Skeletal muscle satellite cell (primary cell): ENCODE measurements around the gene PDE1C.

Experiments
- H3K27me3 ChIP-seq: 2 replicates; pipeline ENCODE4 v1.7.0; 2013; ENCODE audit warnings: low read length; ENCODE audit not compliant: control insufficient read depth, insufficient read depth
- H3K36me3 ChIP-seq: 2 replicates; pipeline ENCODE4 v1.7.0; 2013; ENCODE audit warnings: mild to moderate bottlenecking, control low read depth, low read length; ENCODE audit not compliant: insufficient read depth
- H3K4me1 ChIP-seq: 2 replicates; pipeline ENCODE4 v1.7.0; 2013; ENCODE audit warnings: low read length; ENCODE audit not compliant: control insufficient read depth, insufficient read depth
- H3K4me2 ChIP-seq: 2 replicates; pipeline ENCODE4 v1.7.0; 2013; ENCODE audit warnings: mild to moderate bottlenecking, low read length
- H3K4me3 ChIP-seq: 2 replicates; pipeline ENCODE4 v1.7.0; 2013; ENCODE audit warnings: low read length
- H3K9ac ChIP-seq: 2 replicates; pipeline ENCODE4 v1.7.0; 2013; ENCODE audit warnings: mild to moderate bottlenecking, low read depth, low read length, moderate library complexity
- H3K9me3 ChIP-seq: replicated peaks from 2 replicates; pipeline ENCODE4 v1.7.0; 2013; ENCODE audit warnings: mild to moderate bottlenecking, control low read depth, low read length

Gene PDE1C

DNA sequence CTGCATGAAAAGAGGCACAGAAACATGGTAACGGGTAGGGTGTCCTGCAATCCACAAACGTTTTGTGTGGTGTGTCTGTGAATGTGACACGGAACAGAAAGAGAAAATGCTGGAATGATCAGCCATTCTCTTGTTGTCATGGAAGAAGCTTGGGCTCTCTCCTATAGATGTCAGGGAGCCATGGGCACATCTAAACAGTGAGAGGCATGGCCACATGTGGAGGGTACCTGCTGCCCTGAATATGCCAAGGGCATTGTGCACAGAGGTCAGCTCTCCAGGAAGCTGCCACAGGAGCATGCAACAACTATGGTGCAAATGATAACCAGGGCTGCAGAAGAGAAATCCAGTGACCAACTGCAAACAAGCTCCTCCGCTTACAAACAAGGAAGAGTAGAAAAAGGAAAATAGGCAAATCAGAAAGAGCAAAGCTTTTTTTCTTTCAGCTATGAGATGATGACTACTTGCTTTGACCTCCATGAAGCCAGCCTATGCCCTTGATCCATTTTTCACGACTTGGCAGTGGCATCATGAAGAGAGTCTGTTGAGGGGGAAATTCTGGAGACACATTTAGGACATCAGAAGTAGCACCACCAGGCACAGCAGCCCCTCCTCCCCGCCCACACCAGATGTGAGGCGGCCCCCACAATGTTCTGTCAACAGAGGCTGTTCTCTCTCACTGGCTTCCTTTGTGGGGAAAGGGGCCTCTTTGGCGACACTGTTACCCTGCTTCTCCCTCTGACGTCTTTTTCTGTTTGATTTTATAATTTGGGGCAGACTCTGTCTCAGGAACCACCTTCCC lies 4.8 kb upstream of the PDE1C start:
- H3K36me3 ChIP-seq: no peaks in the 10 kb centered on the region
- H3K4me2 ChIP-seq: no peak overlapping the region
- no peak overlapping the region for H3K9ac ChIP-seq
- no peak overlapping the region for H3K4me3 ChIP-seq
- H3K27me3 ChIP-seq: peaks cover 20% of the 10 kb centered on the region
- H3K4me1 ChIP-seq: peaks cover 17% of the 10 kb centered on the region
- H3K9me3 ChIP-seq: no peaks in the 10 kb centered on the region

DNA sequence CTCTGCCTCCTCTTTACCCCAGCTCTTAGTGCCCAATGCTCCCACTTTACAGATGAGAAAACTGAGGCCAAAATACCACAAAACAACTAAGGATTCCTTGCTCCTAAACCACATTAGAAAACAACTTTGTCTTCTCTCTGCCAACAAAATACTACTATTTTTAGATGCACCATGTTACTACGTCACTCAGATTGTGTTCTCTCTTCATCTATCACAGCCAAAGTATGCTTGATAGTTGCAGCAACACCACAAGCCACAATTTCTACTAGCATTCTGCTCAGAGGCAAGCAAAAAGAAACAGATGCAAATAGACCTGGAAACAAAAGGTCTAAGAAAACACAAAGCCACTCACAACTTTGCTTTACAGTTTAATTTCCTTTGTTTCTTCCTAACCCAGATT lies 3.3 kb upstream of the PDE1C start:
- Histone ChIP-seq H3K9ac (no peak overlapping the region), H3K4me1 (peaks cover 19% of the 10 kb centered on the region), H3K4me3 (no peak overlapping the region), H3K9me3 (no peaks in the 10 kb centered on the region), H3K36me3 (no peaks in the 10 kb centered on the region), H3K27me3 (peaks cover 32% of the 10 kb centered on the region), H3K4me2 (no peak overlapping the region)

GRCh38 chr7:32072397-32072796 lies 2.2 kb upstream of the PDE1C start:
- Histone ChIP-seq H3K9me3 (no peaks in the 10 kb centered on the region), H3K4me1 (peaks cover 19% of the 10 kb centered on the region), H3K9ac (no peak overlapping the region), H3K36me3 (no peaks in the 10 kb centered on the region), H3K4me2 (no peak overlapping the region), H3K27me3 (peaks cover 39% of the 10 kb centered on the region), H3K4me3 (no peak overlapping the region)

GRCh38 chr7:32071466-32072091 lies 1.4 kb upstream of the PDE1C start:
- peaks cover 39% of the 10 kb centered on the region for H3K27me3 ChIP-seq
- no peak overlapping the region for H3K9ac ChIP-seq
- no peaks in the 10 kb centered on the region for H3K9me3 ChIP-seq
- no peaks in the 10 kb centered on the region for H3K36me3 ChIP-seq
- H3K4me1 ChIP-seq: peaks cover 14% of the 10 kb centered on the region
- peak overlapping the region; percentile 92 for H3K4me2 ChIP-seq
- H3K4me3 ChIP-seq: peak overlapping the region; percentile 75

- peaks cover 14% of the 10 kb centered on the region for H3K4me1 ChIP-seq
- peaks cover 41% of the 10 kb centered on the region for H3K27me3 ChIP-seq
- H3K4me2 ChIP-seq: peak overlapping the region; percentile 92
- peak overlapping the region; percentile 75 for H3K4me3 ChIP-seq
- H3K9ac ChIP-seq: peak overlapping the region; percentile 79
- no peaks in the 10 kb centered on the region for H3K9me3 ChIP-seq
- H3K36me3 ChIP-seq: no peaks in the 10 kb centered on the region
These were observed 179 bp downstream of the PDE1C start for GRCh38 chr7:32070051-32070405.

GRCh38 chr7:32069116-32069650 lies 1.0 kb downstream of the PDE1C start:
- Histone ChIP-seq H3K9ac (no peak overlapping the region), H3K4me3 (no peak overlapping the region), H3K9me3 (no peaks in the 10 kb centered on the region), H3K4me1 (peaks cover 14% of the 10 kb centered on the region), H3K36me3 (no peaks in the 10 kb centered on the region), H3K4me2 (peak overlapping the region; percentile 92), H3K27me3 (peaks cover 41% of the 10 kb centered on the region)

DNA sequence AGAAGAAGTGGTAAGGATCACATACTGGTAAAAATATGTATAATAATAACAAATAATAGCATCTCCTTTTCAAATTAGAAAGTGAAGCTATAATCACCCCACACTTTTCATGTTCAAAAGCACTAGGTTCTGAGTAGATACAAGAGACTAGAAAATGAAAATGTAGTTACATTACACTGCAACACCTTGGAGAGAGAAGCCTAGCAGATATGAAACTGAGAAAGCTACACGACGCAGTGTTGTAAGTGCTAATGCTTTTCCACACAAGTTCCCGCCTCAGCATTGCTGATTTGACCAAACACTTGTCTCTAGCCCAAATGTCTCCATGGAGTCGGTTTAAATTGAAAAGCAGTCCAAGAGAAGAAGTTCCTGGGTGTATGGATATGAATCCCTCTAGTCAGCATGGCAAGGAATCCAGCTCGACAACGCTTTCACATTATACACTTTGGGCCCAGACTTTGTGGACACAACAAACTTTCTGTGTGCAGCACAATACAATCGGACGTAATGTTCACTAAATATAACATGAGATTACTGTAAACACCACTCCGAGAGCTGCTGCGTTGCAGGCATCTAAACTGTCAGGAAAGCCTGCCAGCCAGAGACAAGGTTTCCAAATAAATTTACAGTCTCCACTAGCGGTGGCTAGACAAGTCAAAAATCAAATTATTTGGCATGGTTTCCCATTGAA lies 1.7 kb downstream of the PDE1C start:
- peak overlapping the region; percentile 39 for H3K4me2 ChIP-seq
- peaks cover 40% of the 10 kb centered on the region for H3K27me3 ChIP-seq
- H3K4me3 ChIP-seq: no peak overlapping the region
- H3K4me1 ChIP-seq: peaks cover 14% of the 10 kb centered on the region
- H3K9ac ChIP-seq: no peak overlapping the region
- H3K9me3 ChIP-seq: no peaks in the 10 kb centered on the region
- no peaks in the 10 kb centered on the region for H3K36me3 ChIP-seq

DNA sequence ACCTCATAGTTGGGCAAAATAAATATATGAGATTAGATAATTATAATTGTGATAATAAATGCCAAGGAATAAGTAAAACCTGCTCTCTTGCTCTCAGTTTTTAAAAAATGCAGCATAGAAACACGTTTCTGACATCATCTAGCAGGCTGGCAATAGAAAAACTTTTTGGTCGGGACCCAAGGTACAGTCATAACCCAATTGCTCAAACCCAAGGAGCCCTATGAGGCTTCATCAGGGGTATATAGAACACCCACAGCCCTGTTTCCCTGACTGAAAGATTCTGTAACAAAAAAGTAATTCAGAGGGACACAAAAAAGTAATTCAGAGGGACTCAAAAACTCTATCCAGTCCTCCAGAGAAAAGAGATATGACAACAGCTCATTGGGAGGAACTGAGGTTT lies 3.8 kb downstream of the PDE1C start:
- Histone ChIP-seq H3K27me3 (peaks cover 28% of the 10 kb centered on the region), H3K4me1 (peaks cover 12% of the 10 kb centered on the region)

GRCh38 chr7:32063614-32064013 lies 6.6 kb downstream of the PDE1C start:
- Histone ChIP-seq H3K4me2 (no peak overlapping the region), H3K9ac (no peak overlapping the region), H3K36me3 (no peaks in the 10 kb centered on the region), H3K9me3 (no peaks in the 10 kb centered on the region), H3K27me3 (peaks cover 9% of the 10 kb centered on the region), H3K4me3 (no peak overlapping the region), H3K4me1 (peaks cover 29% of the 10 kb centered on the region)

More for the DNA sequence above, 3.8 kb downstream of the PDE1C start:
- H3K9ac ChIP-seq: no peak overlapping the region
- no peak overlapping the region for H3K4me2 ChIP-seq
- H3K4me3 ChIP-seq: no peak overlapping the region
- no peaks in the 10 kb centered on the region for H3K36me3 ChIP-seq
- H3K9me3 ChIP-seq: no peaks in the 10 kb centered on the region

- H3K4me3 ChIP-seq: no peak overlapping the region
These were observed 8.1 kb downstream of the PDE1C start for GRCh38 chr7:32062150-32062549.

DNA sequence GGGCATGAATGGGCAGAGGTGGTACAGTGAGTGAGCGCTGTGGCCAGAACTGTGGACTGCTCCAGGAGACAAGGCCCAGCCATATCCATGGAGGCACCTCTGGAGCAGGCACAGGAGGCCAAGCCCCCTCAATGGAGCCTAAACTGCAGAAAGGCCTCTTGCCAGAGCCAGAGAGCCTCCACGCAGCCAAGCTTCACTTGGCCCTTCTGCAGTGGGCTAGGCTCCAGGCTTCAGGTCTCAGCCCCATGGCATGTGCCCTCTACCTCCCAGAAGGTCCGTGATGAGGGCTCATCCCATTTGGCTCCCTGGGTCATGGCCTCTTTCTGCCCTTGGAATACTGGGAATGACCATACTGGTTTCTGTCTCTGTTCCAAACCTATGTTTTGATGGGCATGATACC lies 8.9 kb downstream of the PDE1C start:
- no peak overlapping the region for H3K4me3 ChIP-seq
- H3K4me2 ChIP-seq: no peak overlapping the region
- H3K27me3 ChIP-seq: peaks cover 3% of the 10 kb centered on the region
- H3K9me3 ChIP-seq: no peaks in the 10 kb centered on the region
- no peak overlapping the region for H3K9ac ChIP-seq
- H3K4me1 ChIP-seq: peaks cover 36% of the 10 kb centered on the region
- no peaks in the 10 kb centered on the region for H3K36me3 ChIP-seq

More at GRCh38 chr7:32062150-32062549, 8.1 kb downstream of the PDE1C start:
- Histone ChIP-seq H3K4me1 (peaks cover 36% of the 10 kb centered on the region), H3K27me3 (peaks cover 3% of the 10 kb centered on the region), H3K9me3 (no peaks in the 10 kb centered on the region), H3K4me2 (no peak overlapping the region), H3K36me3 (no peaks in the 10 kb centered on the region), H3K9ac (no peak overlapping the region)
